ENCODE data around the gene TTC9.

- TF ChIP-seq CTCF (IDR thresholded peaks at IDR 0.05) (no peak), POLR2A (IDR thresholded peaks at IDR 0.05) (no peak)
Observed at GRCh38 chr14:70649803-70650202, 8.1 kb downstream of the TTC9 start.

All from lower leg skin (tissue), 3 donors.